A549 (cell line): ENCODE results near the gene MYH16. TPM values are rescaled to one million over a fixed set of nuclear protein-coding genes. Genes with fewer than 3 reads are reported as not detected.
"Not testable (repeated sequence)": the region's sequence is repeated elsewhere in the genome, so short reads cannot be mapped to it uniquely, and the experiment has no call there.

Experiments used
- ATAC-seq, 2 experiments: fragments of 200-7000 bp in 1 of 2; fragments of >200 bp in 1 of 2; cut with Nextera tagmentation in 1 of 2; cut with Tn5 transposase in 1 of 2; 3 replicates each; pipeline versions ENCODE4 v1.8.0 to v1.9.1; 2018 to 2020; ENCODE audit warnings: mild to moderate bottlenecking in 1 of 2, moderate library complexity in 1 of 2
- CTCF ChIA-PET: fragments of 300-600 bp; sonication (Branson Sonifier 250); formaldehyde crosslinking; extraction: SDS; loops from one replicate; lab custom pipeline; 2021; ENCODE audit warnings: antibody characterized with exemption, inconsistent platforms; lab: Yijun Ruan, JAX
- POLR2A ChIA-PET: fragments of 350-600 bp; formaldehyde crosslinking; extraction: SDS; loops from one replicate; lab custom pipeline; 2021; ENCODE audit warnings: antibody characterized with exemption, inconsistent platforms; lab: Yijun Ruan, JAX
- DNase-seq, 2 experiments: peaks; one replicate each; pipeline versions ENCODE4 v3.0.0 to v3.0.0-alpha.2; 2011 to 2016; ENCODE audit warnings: low read depth in 1 of 2, low spot score in 1 of 2
- FAIRE-seq: peaks from 2 replicates; lab custom pipeline; 2011; peaks lifted over from hg19 to GRCh38; lab: Jason Lieb, UNC
- H3K27ac ChIP-seq, 2 experiments: fragments of >200 bp; sonication (Bioruptor Twin); formaldehyde crosslinking; 3 replicates each; pipeline ENCODE4 v1.5.1; 2016 to 2017
- H3K4me1 ChIP-seq: fragments of >200 bp; sonication (Bioruptor Twin); formaldehyde crosslinking; 3 replicates; pipeline ENCODE4 v1.6.1; 2016
- H3K4me2 ChIP-seq: fragments of >200 bp; sonication (Bioruptor Twin); formaldehyde crosslinking; 3 replicates; pipeline ENCODE4 v1.6.1; 2016
- H3K4me3 ChIP-seq: fragments of >200 bp; sonication (Bioruptor Twin); formaldehyde crosslinking; 3 replicates; pipeline ENCODE4 v1.5.1; 2016
- H3K9me3 ChIP-seq: fragments of >200 bp; sonication (Bioruptor Twin); formaldehyde crosslinking; 3 replicates; pipeline ENCODE4 v1.6.1; 2016
- ATOH8 ChIP-seq: fragments of 250-450 bp; sonication (Bioruptor Pico); IDR thresholded peaks from 2 replicates; pipeline ENCODE4 v1.5.0; 2020; ENCODE audit warnings: low read depth, mild to moderate bottlenecking, moderate library complexity
- CEBPB ChIP-seq, 2 experiments: fragments of >200 bp in 1 of 2; sonication (Bioruptor Twin) in 1 of 2; formaldehyde crosslinking in 1 of 2; IDR thresholded peaks; 2 replicates each; pipeline ENCODE4 v1.6.1; 2012 to 2016
- CTCF ChIP-seq: fragments of >200 bp; sonication (Bioruptor Twin); formaldehyde crosslinking; IDR thresholded peaks from 3 replicates; pipeline ENCODE4 v1.5.1; 2016
- E2F6 ChIP-seq: IDR thresholded peaks from 2 replicates; pipeline ENCODE4 v1.6.1; 2012; ENCODE audit warnings: low read depth, borderline replicate concordance
- HEYL ChIP-seq: fragments of 250-450 bp; sonication (Bioruptor Pico); IDR thresholded peaks from 2 replicates; pipeline ENCODE4 v1.8.0; 2021; ENCODE audit warnings: mild to moderate bottlenecking, moderate library complexity
- HMGXB4 ChIP-seq: fragments of 250-450 bp; sonication (Bioruptor Pico); IDR thresholded peaks from 2 replicates; pipeline ENCODE4 v1.5.0; 2021; ENCODE audit warnings: mild to moderate bottlenecking, moderate library complexity, borderline replicate concordance
- JUN ChIP-seq, 2 experiments: fragments of >200 bp; sonication (Bioruptor Twin); formaldehyde crosslinking; IDR thresholded peaks; 2 replicates in 1 of 2; 3 replicates in 1 of 2; pipeline ENCODE4 v1.6.1; 2016 to 2017
- KDM1A ChIP-seq: fragments of 200-600 bp; sonication (generic); IDR thresholded peaks from 2 replicates; pipeline ENCODE4 v1.6.1; 2016; ENCODE audit warnings: low read depth, mild to moderate bottlenecking
- MYC ChIP-seq: IDR thresholded peaks from 2 replicates; pipeline ENCODE4 v1.6.1; 2012; ENCODE audit warnings: mild to moderate bottlenecking, inconsistent platforms, low read length, improper control_type of control experiment, borderline replicate concordance
- PBX3 ChIP-seq: IDR thresholded peaks from 2 replicates; pipeline ENCODE4 v1.6.1; 2012
- RNF2 ChIP-seq: fragments of 200-600 bp; sonication (generic); IDR thresholded peaks from 2 replicates; pipeline ENCODE4 v1.6.1; 2016; ENCODE audit warnings: low read depth, mild to moderate bottlenecking, antibody characterized with exemption, moderate library complexity, borderline replicate concordance
- SMC3 ChIP-seq: fragments of >200 bp; sonication (Bioruptor Twin); formaldehyde crosslinking; IDR thresholded peaks from 3 replicates; pipeline ENCODE4 v1.6.1; 2018; ENCODE audit warnings: inconsistent platforms
- TP53 ChIP-seq: fragments of 250-450 bp; sonication (Bioruptor Pico); IDR thresholded peaks from 2 replicates; pipeline ENCODE4 v1.5.0; 2021; ENCODE audit warnings: mild to moderate bottlenecking, moderate library complexity
- ZC3H11A ChIP-seq: fragments of 450-650 bp; IDR thresholded peaks from 2 replicates; pipeline ENCODE4 v1.6.1; 2014; ENCODE audit warnings: antibody characterized with exemption, mild to moderate bottlenecking
- ZSCAN20 ChIP-seq: fragments of 250-450 bp; sonication (Bioruptor Pico); IDR thresholded peaks from 2 replicates; pipeline ENCODE4 v1.8.0; 2022; ENCODE audit warnings: mild to moderate bottlenecking, moderate library complexity
- WGBS: methylation state at CpG from one replicate; pipeline ENCODE4 v1.1.6; 2017; ENCODE audit errors: missing lambda C conversion rate; 5-methylcytosine and 5-hydroxymethylcytosine counted together
- polyA plus RNA-seq, 4 experiments: library from polyadenylated mRNA; depleted of rRNA in 3 of 4; stranded (reverse); fragments of >200 nt; fragmentation: RNase III in 1 of 4; extraction: RNeasy Plus Mini Kit Qiagen cat#74134 plus additional on column Dnase treatment in 1 of 4; gene quantifications; 2 replicates in 3 of 4; 3 replicates in 1 of 4; pipeline ENCODE4 v1.2.3, GENCODE V29; 2011 to 2017

Gene MYH16
- polyA plus RNA-seq, 2 of the 4 experiments (the other 2 are of a cell fraction): 0.28 to 0.31 TPM

- ChIA-PET CTCF (interaction anchor here (0.6 to 3.0 kb wide), 14 partner anchors 9 to 330 kb away, joined by 3 to 20 read pairs (median 5); no protein-coding TSS in a partner anchor), POLR2A (interaction anchor here (0.6 kb wide), 1 partner anchor 140 kb away, joined by 14 read pairs; no protein-coding TSS in a partner anchor)
- H3K4me2 ChIP-seq: peak overlapping the region; percentile 61
- not testable (repeated sequence) for FAIRE-seq, H3K4me3 ChIP-seq, DNase-seq, H3K9me3 ChIP-seq, ATAC-seq
- 92% methylated on average over 7 of the region's 7 CpGs for WGBS
- TF ChIP-seq CEBPB (IDR thresholded peaks at IDR 0.05): peak in 1 of 2 experiments; percentile 38; a peak in 2 of 4 replicates
- peak overlapping the region; percentile 73 to 83 for H3K27ac ChIP-seq
- H3K4me1 ChIP-seq: peaks cover 20% of the 10 kb centered on the region
Observed at GRCh38 chr7:99274908-99275307, 2.3 kb downstream of the MYH16 start.

- ATAC-seq: no peak
- WGBS: 96% methylated on average over 7 of the region's 7 CpGs
- POLR2A ChIA-PET: no interaction called here
- no peak for FAIRE-seq
- no peak for DNase-seq
- TF ChIP-seq HMGXB4 (CRISPR knock-in tag): no peak
- H3K4me3 ChIP-seq: no peak overlapping the region
- CTCF ChIA-PET: interaction anchor here (1.2 to 3.0 kb wide), 5 partner anchors 9 to 331 kb away, joined by 3 to 20 read pairs (median 11); no protein-coding TSS in a partner anchor
- peaks cover 20% of the 10 kb centered on the region for H3K4me1 ChIP-seq
- H3K27ac ChIP-seq: no peak overlapping the region; a peak in 1 of 6 replicates
- no peaks in the 10 kb centered on the region for H3K9me3 ChIP-seq
- no peak overlapping the region for H3K4me2 ChIP-seq
Observed at GRCh38 chr7:99275496-99275895, 2.9 kb downstream of the MYH16 start.

GRCh38 chr7:99278180-99278579 is 5.5 kb downstream of the MYH16 start:
- 86% methylated on average over 4 of the region's 5 CpGs for WGBS
- ChIA-PET CTCF (interaction anchor here (1.4 kb wide), 1 partner anchor 35 kb away, joined by 4 read pairs; no protein-coding TSS in a partner anchor), POLR2A (no interaction called here)
- H3K4me3 ChIP-seq: no peak overlapping the region
- no peaks in the 10 kb centered on the region for H3K9me3 ChIP-seq
- H3K4me1 ChIP-seq: peaks cover 16% of the 10 kb centered on the region
- TF ChIP-seq PBX3 (no peak), MYC (no peak), ZC3H11A (no peak), RNF2 (no peak), E2F6 (no peak), JUN (IDR thresholded peaks at IDR 0.05) (no peak), KDM1A (no peak), CTCF (no peak), HEYL (CRISPR knock-in tag) (no peak), ATOH8 (CRISPR knock-in tag) (no peak), SMC3 (no peak), TP53 (CRISPR knock-in tag) (no peak), ZSCAN20 (CRISPR knock-in tag) (no peak)
- no peak overlapping the region for H3K4me2 ChIP-seq
- ATAC-seq: peak in 1 of 2 experiments; percentile 15; a peak in 1 of 6 replicates
- no peak overlapping the region for H3K27ac ChIP-seq
- FAIRE-seq: no peak
- no peak for DNase-seq

GRCh38 chr7:99284165-99284564 is 11.5 kb downstream of the MYH16 start:
- H3K4me3 ChIP-seq, H3K9me3 ChIP-seq, FAIRE-seq, H3K4me2 ChIP-seq, H3K27ac ChIP-seq, DNase-seq, POLR2A ChIA-PET, H3K4me1 ChIP-seq, ATAC-seq: not testable (repeated sequence)
- CTCF ChIA-PET: interaction anchor here (0.7 to 1.9 kb wide), 6 partner anchors 8 to 270 kb away, joined by 3 to 12 read pairs (median 3); no protein-coding TSS in a partner anchor
- 88% methylated on average over 4 of the region's 4 CpGs for WGBS
